ENCODE data around the gene VSIR.

VSIR gene

DNA sequence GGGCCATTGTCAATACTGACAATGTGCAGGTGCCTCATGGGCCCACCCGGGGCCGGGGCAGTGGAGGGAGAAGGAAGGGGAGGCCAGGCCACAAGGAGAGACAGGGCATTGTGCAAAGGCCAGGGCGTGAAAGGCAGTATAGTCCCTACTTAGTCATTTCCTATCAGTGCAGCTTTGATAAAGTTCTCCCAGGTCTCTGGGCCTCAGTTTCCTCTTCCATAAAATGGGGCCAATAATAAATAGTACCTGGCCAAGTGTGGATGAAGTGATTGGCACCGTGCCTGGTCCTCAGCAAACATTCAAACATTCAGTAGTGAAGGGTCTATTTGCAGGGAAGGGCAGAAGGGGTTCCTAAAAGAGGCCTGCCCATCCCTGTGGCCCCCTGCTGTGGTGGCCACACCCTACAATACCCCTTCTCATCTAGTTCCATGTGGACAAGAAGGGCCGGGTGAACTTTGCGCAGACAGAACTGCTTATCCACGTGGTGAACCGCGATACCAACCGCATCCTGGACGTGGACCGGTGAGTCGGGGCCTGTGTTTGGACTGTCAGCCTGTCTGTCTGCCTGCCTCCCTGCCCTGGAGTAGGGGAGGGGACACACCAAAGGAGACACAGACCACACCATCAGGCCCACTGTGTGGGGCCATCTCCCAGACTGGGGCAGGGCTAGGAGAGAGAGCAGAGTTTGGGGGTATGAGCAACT, 36.9 kb upstream of the VSIR start:
- TF ChIP-seq, protein P1, sequence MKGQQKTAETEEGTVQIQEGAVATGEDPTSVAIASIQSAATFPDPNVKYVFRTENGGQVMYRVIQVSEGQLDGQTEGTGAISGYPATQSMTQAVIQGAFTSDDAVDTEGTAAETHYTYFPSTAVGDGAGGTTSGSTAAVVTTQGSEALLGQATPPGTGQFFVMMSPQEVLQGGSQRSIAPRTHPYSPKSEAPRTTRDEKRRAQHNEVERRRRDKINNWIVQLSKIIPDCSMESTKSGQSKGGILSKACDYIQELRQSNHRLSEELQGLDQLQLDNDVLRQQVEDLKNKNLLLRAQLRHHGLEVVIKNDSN (IDR thresholded peaks at IDR 0.05): no peak
- TF ChIP-seq CEBPB (IDR thresholded peaks at IDR 0.05) (no peak), TAF1 (IDR thresholded peaks at IDR 0.05; ENCODE audit: low read depth) (no peak), YY1 (IDR thresholded peaks at IDR 0.05; ENCODE audit: low read depth) (no peak), ZBTB7A (IDR thresholded peaks at IDR 0.05; ENCODE audit: low read depth) (no peak), TEAD4 (IDR thresholded peaks at IDR 0.05) (no peak)
- TF ChIP-seq, protein P2, sequence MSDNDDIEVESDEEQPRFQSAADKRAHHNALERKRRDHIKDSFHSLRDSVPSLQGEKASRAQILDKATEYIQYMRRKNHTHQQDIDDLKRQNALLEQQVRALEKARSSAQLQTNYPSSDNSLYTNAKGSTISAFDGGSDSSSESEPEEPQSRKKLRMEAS (IDR thresholded peaks at IDR 0.05): no peak

DNA sequence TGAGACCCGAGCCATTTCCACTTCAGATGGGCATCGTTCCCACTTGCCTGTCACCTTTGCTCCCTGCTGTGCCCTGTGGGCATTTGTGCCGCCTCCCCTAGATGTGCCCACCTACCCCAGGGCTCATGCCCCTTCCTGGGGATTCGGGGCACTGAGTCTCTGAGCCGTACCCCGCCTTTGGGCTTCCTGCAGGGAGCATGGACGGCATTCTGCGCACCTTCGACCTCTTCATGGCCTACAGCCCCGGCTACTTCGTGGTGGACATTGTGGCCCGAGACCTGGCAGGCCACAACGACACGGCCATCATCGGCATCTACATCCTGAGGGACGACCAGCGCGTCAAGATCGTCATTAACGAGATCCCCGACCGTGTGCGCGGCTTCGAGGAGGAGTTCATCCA, 36.3 kb upstream of the VSIR start:
- TF ChIP-seq EP300 (IDR thresholded peaks at IDR 0.05; ENCODE audit: borderline replicate concordance): no peak
- TF ChIP-seq TCF12 (IDR thresholded peaks at IDR 0.05; ENCODE audit: low read depth): no peak

DNA sequence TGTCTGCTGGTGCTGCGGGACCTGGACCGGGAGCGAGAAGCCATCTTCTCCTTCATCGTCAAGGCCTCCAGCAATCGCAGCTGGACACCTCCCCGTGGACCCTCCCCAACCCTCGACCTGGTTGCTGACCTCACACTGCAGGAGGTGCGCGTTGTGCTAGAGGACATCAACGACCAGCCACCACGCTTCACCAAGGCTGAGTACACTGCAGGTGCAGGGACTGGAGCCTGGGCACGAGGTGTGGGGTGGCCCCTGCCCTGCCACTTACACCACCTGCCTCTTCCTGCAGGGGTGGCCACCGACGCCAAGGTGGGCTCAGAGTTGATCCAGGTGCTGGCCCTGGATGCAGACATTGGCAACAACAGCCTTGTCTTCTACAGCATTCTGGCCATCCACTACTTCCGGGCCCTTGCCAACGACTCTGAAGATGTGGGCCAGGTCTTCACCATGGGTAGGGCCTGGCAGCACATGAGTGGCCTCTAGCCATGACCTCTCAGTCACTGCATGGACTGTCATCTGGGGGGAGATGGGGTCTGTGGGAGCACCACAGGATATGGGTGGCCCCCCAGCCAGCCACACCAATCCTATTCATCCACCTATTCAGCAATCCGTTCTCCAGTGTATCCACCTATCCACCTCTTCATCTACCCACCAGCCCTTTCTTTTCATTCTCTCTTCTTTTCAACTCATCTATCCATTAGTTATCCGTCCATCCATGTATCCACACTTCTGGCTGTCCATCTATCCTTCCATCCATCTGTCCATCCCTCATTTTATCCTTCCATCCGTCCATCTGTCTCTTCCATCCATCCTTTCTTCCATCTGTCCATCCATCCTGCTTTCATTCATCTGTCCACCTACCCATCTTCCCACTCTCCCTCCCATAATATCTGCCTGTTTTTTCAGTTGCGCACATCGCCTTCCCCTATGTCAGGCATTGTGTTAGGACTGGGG, 34.5 kb upstream of the VSIR start:
- no peak for TF ChIP-seq ZBTB7A (IDR thresholded peaks at IDR 0.05; ENCODE audit: low read depth)
- no peak for TF ChIP-seq RAD21 (IDR thresholded peaks at IDR 0.05; ENCODE audit: low read depth)
- no peak for TF ChIP-seq TEAD4 (IDR thresholded peaks at IDR 0.05)
- TF ChIP-seq, protein P1 (IDR thresholded peaks at IDR 0.05): no peak
- no peak for TF ChIP-seq CREB1 (IDR thresholded peaks at IDR 0.05; ENCODE audit: low read depth)
- no peak for TF ChIP-seq CEBPB (IDR thresholded peaks at IDR 0.05)
- no peak for TF ChIP-seq EGR1 (IDR thresholded peaks at IDR 0.05)
- TF ChIP-seq, protein P3, sequence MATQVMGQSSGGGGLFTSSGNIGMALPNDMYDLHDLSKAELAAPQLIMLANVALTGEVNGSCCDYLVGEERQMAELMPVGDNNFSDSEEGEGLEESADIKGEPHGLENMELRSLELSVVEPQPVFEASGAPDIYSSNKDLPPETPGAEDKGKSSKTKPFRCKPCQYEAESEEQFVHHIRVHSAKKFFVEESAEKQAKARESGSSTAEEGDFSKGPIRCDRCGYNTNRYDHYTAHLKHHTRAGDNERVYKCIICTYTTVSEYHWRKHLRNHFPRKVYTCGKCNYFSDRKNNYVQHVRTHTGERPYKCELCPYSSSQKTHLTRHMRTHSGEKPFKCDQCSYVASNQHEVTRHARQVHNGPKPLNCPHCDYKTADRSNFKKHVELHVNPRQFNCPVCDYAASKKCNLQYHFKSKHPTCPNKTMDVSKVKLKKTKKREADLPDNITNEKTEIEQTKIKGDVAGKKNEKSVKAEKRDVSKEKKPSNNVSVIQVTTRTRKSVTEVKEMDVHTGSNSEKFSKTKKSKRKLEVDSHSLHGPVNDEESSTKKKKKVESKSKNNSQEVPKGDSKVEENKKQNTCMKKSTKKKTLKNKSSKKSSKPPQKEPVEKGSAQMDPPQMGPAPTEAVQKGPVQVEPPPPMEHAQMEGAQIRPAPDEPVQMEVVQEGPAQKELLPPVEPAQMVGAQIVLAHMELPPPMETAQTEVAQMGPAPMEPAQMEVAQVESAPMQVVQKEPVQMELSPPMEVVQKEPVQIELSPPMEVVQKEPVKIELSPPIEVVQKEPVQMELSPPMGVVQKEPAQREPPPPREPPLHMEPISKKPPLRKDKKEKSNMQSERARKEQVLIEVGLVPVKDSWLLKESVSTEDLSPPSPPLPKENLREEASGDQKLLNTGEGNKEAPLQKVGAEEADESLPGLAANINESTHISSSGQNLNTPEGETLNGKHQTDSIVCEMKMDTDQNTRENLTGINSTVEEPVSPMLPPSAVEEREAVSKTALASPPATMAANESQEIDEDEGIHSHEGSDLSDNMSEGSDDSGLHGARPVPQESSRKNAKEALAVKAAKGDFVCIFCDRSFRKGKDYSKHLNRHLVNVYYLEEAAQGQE (IDR thresholded peaks at IDR 0.05; ENCODE audit: low read depth): no peak
- TF ChIP-seq TCF12 (IDR thresholded peaks at IDR 0.05; ENCODE audit: low read depth): no peak
- no peak for TF ChIP-seq FOXM1 (IDR thresholded peaks at IDR 0.05; ENCODE audit: borderline replicate concordance, low read depth)
- no peak for TF ChIP-seq NFIC (IDR thresholded peaks at IDR 0.05)
- TF ChIP-seq EP300 (IDR thresholded peaks at IDR 0.05; ENCODE audit: borderline replicate concordance): no peak
- TF ChIP-seq, protein P2 (IDR thresholded peaks at IDR 0.05): no peak
- no peak for TF ChIP-seq YY1 (IDR thresholded peaks at IDR 0.05; ENCODE audit: low read depth)
- no peak for TF ChIP-seq TAF1 (IDR thresholded peaks at IDR 0.05; ENCODE audit: low read depth)

DNA sequence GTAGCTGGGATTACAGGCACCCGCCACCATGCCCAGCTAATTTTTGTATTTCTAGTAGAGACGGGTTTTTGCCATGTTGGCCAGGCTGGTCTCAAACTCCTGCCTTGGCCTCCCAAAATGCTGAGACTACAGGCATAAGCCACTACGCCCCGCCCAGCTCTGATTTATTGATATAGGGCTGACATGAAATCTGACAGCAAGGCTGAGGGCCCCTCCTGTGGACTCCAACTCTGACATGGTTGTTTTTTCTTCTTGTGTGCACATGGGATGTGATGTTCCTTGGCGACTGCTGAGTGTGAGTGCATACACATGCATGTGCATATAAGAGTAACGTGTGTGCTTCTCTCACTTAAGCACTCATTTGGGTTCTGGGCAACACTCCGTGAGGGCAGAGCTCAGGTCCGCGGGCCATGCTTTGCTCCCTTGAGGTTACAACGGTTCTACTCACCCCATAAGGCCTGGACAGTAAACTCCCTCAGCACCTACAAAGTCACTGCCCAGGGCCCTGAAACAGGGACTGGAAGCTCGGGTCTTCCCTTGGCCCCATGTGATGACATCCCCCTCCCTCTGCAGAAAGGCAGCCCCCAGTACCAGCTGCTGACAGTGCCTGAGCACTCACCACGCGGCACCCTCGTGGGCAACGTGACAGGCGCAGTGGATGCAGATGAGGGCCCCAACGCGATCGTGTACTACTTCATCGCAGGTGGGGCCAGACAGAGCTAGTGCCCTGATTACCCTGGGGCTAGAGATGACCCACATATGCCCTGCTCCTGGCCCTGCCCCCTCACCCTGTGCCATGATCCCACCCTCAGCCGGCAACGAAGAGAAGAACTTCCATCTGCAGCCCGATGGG, 33.6 kb upstream of the VSIR start:
- no peak for TF ChIP-seq NFIC (IDR thresholded peaks at IDR 0.05)
- no peak for TF ChIP-seq RAD21 (IDR thresholded peaks at IDR 0.05; ENCODE audit: low read depth)
- no peak for TF ChIP-seq TCF12 (IDR thresholded peaks at IDR 0.05; ENCODE audit: low read depth)
- TF ChIP-seq EGR1 (IDR thresholded peaks at IDR 0.05): no peak
- TF ChIP-seq CEBPB (IDR thresholded peaks at IDR 0.05): no peak
- TF ChIP-seq TAF1 (IDR thresholded peaks at IDR 0.05; ENCODE audit: low read depth): no peak
- TF ChIP-seq, protein P1 (IDR thresholded peaks at IDR 0.05): no peak
- no peak for TF ChIP-seq FOXM1 (IDR thresholded peaks at IDR 0.05; ENCODE audit: borderline replicate concordance, low read depth)
- no peak for TF ChIP-seq EP300 (IDR thresholded peaks at IDR 0.05; ENCODE audit: borderline replicate concordance)
- TF ChIP-seq, protein P3 (IDR thresholded peaks at IDR 0.05; ENCODE audit: low read depth): no peak
- no peak for TF ChIP-seq ZBTB7A (IDR thresholded peaks at IDR 0.05; ENCODE audit: low read depth)
- TF ChIP-seq TEAD4 (IDR thresholded peaks at IDR 0.05): no peak
- TF ChIP-seq YY1 (IDR thresholded peaks at IDR 0.05; ENCODE audit: low read depth): no peak
- no peak for TF ChIP-seq CREB1 (IDR thresholded peaks at IDR 0.05; ENCODE audit: low read depth)
- TF ChIP-seq, protein P2 (IDR thresholded peaks at IDR 0.05): no peak

All from Ishikawa (cell line).